K562 (cell line): ENCODE data around the gene IKZF4. TPM values are rescaled to one million over a fixed set of nuclear protein-coding genes. Genes with fewer than 3 reads are reported as not detected.

ENCODE experiments used
- CBFA2T2 ChIP-seq: fragments of 450-650 bp; conservative IDR thresholded peaks from 2 replicates; pipeline ENCODE4 v1.6.1; 2017; ENCODE audit warnings: mild to moderate bottlenecking
- CBX8 ChIP-seq: fragments of 200-600 bp; sonication (generic); IDR thresholded peaks from 2 replicates; pipeline ENCODE4 v1.6.1; 2012; ENCODE audit warnings: borderline replicate concordance, mixed run types, low read depth, mild to moderate bottlenecking, moderate library complexity, mixed read lengths, low read length, control low read depth, inconsistent platforms; ENCODE audit not compliant: poor library complexity, severe bottlenecking; ENCODE audit errors: extremely low read depth
- CTBP1 ChIP-seq: fragments of 450-650 bp; IDR thresholded peaks from 2 replicates; pipeline ENCODE4 v1.6.1; 2016; ENCODE audit warnings: borderline replicate concordance
- DIDO1 ChIP-seq: fragments of 450-650 bp; IDR thresholded peaks from 2 replicates; pipeline ENCODE4 v1.6.1; 2016; ENCODE audit warnings: low read depth, missing biosample characterization, missing genetic modification characterization
- EWSR1 ChIP-seq: fragments of 450-650 bp; IDR thresholded peaks from 2 replicates; pipeline ENCODE4 v1.6.1; 2018; ENCODE audit warnings: borderline replicate concordance, mild to moderate bottlenecking, low read depth, moderate library complexity; ENCODE audit not compliant: partially characterized antibody
- HDAC8 ChIP-seq: fragments of 450-650 bp; IDR thresholded peaks from 2 replicates; pipeline ENCODE4 v1.6.1; 2016; ENCODE audit warnings: mild to moderate bottlenecking, missing genetic modification characterization, moderate library complexity, missing compliant biosample characterization
- HIVEP1 ChIP-seq: fragments of 250-450 bp; sonication (Bioruptor Pico); IDR thresholded peaks from 2 replicates; pipeline ENCODE4 v1.4.0; 2020; ENCODE audit warnings: mild to moderate bottlenecking
- MEF2A ChIP-seq: IDR thresholded peaks from 2 replicates; pipeline ENCODE4 v1.6.1; 2011; ENCODE audit warnings: low read depth, mild to moderate bottlenecking, low read length, moderate library complexity; ENCODE audit not compliant: control insufficient read depth
- MNT ChIP-seq, 2 experiments: fragments of 450-650 bp; conservative IDR thresholded peaks; 2 replicates each; pipeline ENCODE4 v1.6.1; 2017; ENCODE audit warnings: mild to moderate bottlenecking in 2 of 2, moderate library complexity in 2 of 2
- NCOA6 ChIP-seq: fragments of 450-650 bp; IDR thresholded peaks from 2 replicates; pipeline ENCODE4 v1.6.1; 2017; ENCODE audit warnings: mild to moderate bottlenecking
- POLR3G ChIP-seq: IDR thresholded peaks from 2 replicates; pipeline ENCODE4 v1.6.1; 2011; ENCODE audit not compliant: insufficient read length, insufficient replicate concordance; ENCODE audit errors: extremely low read depth
- RNF2 ChIP-seq: sonication (generic); IDR thresholded peaks from 2 replicates; pipeline ENCODE4 v1.6.1; 2016
- SMAD4 ChIP-seq: fragments of 250-450 bp; sonication (Bioruptor Pico); conservative IDR thresholded peaks from 2 replicates; pipeline ENCODE4 v1.8.0; 2021; ENCODE audit warnings: inconsistent platforms, mild to moderate bottlenecking, moderate library complexity
- SMARCC2 ChIP-seq: fragments of 450-650 bp; IDR thresholded peaks from 2 replicates; pipeline ENCODE4 v1.6.1; 2017; ENCODE audit warnings: antibody characterized with exemption, moderate library complexity, mild to moderate bottlenecking, low read depth
- TAF15 ChIP-seq: fragments of 200-400 bp; formaldehyde crosslinking; IDR thresholded peaks from 2 replicates; pipeline ENCODE4 v1.6.1; 2017; ENCODE audit warnings: mild to moderate bottlenecking, low read depth, low read length, moderate library complexity
- ZNF311 ChIP-seq: fragments of 250-450 bp; sonication (Bioruptor Pico); IDR thresholded peaks from 2 replicates; pipeline ENCODE4 v1.4.0; 2020; ENCODE audit warnings: mild to moderate bottlenecking, moderate library complexity
- ZNF589 ChIP-seq: fragments of 200-800 bp; sonication (Bioruptor generic); IDR thresholded peaks from 2 replicates; pipeline ENCODE4 v1.6.1; 2016; ENCODE audit warnings: low read depth, missing genetic modification characterization, missing compliant biosample characterization
- polyA plus RNA-seq, 8 experiments: library from polyadenylated mRNA; depleted of rRNA in 4 of 8; stranded (reverse) in 5 of 8; unstranded in 3 of 8; fragments of >200 nt; fragmentation: Nextera tagmentation in 2 of 8; fragmentation: Illumina TruSeq in 1 of 8; extraction: Ambion mirVana in 2 of 8; extraction: Trizol in 1 of 8; gene quantifications; 2 replicates each; pipeline versions ENCODE4 v1.2.1 to v1.2.3, GENCODE V29; 2011 to 2014; ENCODE audit warnings: inconsistent platforms in 1 of 8, missing spikeins in 1 of 8
- total RNA-seq, 7 experiments: library from RNA; depleted of rRNA in 6 of 7; stranded (reverse); fragments of >200 nt in 6 of 7; fragmentation: Illumina TruSeq in 2 of 7; extraction: Trizol in 2 of 7; gene quantifications; 2 replicates each; pipeline versions ENCODE4 v1.2.1 to v1.2.3, GENCODE V29; 2011 to 2021; ENCODE audit warnings: low replicate concordance in 1 of 7
- TF ChIP-seq, protein P1 (sequence below), 2 experiments: fragments of 450-650 bp in 1 of 2; IDR thresholded peaks; 2 replicates each; pipeline ENCODE4 v1.6.1; 2011 to 2017; ENCODE audit warnings: low read depth in 2 of 2, antibody characterized with exemption in 1 of 2, borderline replicate concordance in 1 of 2, low read length in 1 of 2, mild to moderate bottlenecking in 1 of 2, mixed read lengths in 1 of 2; ENCODE audit not compliant: control insufficient read depth in 1 of 2
- TF ChIP-seq, protein P2 (sequence below), 2 experiments: IDR thresholded peaks; 2 replicates each; pipeline ENCODE4 v1.6.1; 2012; ENCODE audit warnings: improper control_type of control experiment in 2 of 2, low read depth in 2 of 2, low read length in 2 of 2, borderline replicate concordance in 1 of 2

IKZF4 gene
- total and polyA plus RNA-seq, 9 of the 15 experiments (the other 6 are each of a cell fraction or from before 2014, with no cell fraction given): 1.9 to 16.3 (median 3.6) TPM

GRCh38 chr12:56041552-56042429, 20.9 kb downstream of the IKZF4 start, which contains the start of gene RPS26 (continued):
- TF ChIP-seq SMARCC2 (no peak), DIDO1 (peak; percentile 98), TAF15 (no peak), ZNF311 (CRISPR knock-in tag) (0 out of 2 replicates have a peak, but pooled peaks have one; percentile 19), SMAD4 (CRISPR knock-in tag) (peak; percentile 89), HDAC8 (tag) (peak; percentile 88), CBFA2T2 (no peak), MEF2A (no peak), NCOA6 (0 out of 2 replicates have a peak, but pooled peaks have one; percentile 31), POLR3G (no peak), EWSR1 (no peak), CTBP1 (peak; percentile 88; the same call in 1 of the 2 replicates), CBX8 (no peak), ZNF589 (CRISPR knock-in tag) (peak; percentile 94), HIVEP1 (CRISPR knock-in tag) (no peak), MNT (conservative IDR thresholded peaks at IDR 0.05) (peak; percentile 93 to 95), RNF2 (peak; percentile 92)
- TF ChIP-seq, protein P1, sequence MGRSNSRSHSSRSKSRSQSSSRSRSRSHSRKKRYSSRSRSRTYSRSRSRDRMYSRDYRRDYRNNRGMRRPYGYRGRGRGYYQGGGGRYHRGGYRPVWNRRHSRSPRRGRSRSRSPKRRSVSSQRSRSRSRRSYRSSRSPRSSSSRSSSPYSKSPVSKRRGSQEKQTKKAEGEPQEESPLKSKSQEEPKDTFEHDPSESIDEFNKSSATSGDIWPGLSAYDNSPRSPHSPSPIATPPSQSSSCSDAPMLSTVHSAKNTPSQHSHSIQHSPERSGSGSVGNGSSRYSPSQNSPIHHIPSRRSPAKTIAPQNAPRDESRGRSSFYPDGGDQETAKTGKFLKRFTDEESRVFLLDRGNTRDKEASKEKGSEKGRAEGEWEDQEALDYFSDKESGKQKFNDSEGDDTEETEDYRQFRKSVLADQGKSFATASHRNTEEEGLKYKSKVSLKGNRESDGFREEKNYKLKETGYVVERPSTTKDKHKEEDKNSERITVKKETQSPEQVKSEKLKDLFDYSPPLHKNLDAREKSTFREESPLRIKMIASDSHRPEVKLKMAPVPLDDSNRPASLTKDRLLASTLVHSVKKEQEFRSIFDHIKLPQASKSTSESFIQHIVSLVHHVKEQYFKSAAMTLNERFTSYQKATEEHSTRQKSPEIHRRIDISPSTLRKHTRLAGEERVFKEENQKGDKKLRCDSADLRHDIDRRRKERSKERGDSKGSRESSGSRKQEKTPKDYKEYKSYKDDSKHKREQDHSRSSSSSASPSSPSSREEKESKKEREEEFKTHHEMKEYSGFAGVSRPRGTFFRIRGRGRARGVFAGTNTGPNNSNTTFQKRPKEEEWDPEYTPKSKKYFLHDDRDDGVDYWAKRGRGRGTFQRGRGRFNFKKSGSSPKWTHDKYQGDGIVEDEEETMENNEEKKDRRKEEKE (IDR thresholded peaks at IDR 0.05; ENCODE audit: borderline replicate concordance in 1 of 2, control insufficient read depth in 1 of 2, low read depth in 2 of 2, low read length in 1 of 2): 0 out of 4 replicates have a peak, but pooled peaks of 1 of the 2 experiments have one; percentile 35
- TF ChIP-seq, protein P2, sequence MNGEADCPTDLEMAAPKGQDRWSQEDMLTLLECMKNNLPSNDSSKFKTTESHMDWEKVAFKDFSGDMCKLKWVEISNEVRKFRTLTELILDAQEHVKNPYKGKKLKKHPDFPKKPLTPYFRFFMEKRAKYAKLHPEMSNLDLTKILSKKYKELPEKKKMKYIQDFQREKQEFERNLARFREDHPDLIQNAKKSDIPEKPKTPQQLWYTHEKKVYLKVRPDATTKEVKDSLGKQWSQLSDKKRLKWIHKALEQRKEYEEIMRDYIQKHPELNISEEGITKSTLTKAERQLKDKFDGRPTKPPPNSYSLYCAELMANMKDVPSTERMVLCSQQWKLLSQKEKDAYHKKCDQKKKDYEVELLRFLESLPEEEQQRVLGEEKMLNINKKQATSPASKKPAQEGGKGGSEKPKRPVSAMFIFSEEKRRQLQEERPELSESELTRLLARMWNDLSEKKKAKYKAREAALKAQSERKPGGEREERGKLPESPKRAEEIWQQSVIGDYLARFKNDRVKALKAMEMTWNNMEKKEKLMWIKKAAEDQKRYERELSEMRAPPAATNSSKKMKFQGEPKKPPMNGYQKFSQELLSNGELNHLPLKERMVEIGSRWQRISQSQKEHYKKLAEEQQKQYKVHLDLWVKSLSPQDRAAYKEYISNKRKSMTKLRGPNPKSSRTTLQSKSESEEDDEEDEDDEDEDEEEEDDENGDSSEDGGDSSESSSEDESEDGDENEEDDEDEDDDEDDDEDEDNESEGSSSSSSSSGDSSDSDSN (IDR thresholded peaks at IDR 0.05; ENCODE audit: borderline replicate concordance in 1 of 2, low read depth in 2 of 2, low read length in 2 of 2): no peak
